ENCODE results near the gene UBB.
A peak's percentile ranks its signal among the peaks of the same experiment; 100 is the strongest.

The UBB gene

DNA sequence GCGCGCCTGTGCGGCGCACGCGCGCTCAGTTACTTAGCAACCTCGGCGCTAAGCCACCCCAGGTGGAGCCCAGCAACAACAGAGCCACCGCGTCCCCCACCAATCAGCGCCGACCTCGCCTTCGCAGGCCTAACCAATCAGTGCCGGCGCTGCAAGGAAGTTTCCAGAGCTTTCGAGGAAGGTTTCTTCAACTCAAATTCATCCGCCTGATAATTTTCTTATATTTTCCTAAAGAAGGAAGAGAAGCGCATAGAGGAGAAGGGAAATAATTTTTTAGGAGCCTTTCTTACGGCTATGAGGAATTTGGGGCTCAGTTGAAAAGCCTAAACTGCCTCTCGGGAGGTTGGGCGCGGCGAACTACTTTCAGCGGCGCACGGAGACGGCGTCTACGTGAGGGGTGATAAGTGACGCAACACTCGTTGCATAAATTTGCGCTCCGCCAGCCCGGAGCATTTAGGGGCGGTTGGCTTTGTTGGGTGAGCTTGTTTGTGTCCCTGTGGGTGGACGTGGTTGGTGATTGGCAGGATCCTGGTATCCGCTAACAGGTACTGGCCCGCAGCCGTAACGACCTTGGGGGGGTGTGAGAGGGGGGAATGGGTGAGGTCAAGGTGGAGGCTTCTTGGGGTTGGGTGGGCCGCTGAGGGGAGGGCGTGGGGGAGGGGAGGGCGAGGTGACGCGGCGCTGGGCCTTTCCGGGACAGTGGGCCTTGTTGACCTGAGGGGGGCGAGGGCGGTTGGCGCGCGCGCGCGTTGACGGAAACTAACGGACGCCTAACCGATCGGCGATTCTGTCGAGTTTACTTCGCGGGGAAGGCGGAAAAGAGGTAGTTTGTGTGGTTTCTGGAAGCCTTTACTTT lies at the start of gene UBB:
Gene UBB (plus strand): TSS at position 452 of the 856 bp plus-strand sequence. CDS start 817 bp downstream, outside the sequence.
- peak; percentile 92 to 98 (median 96) for DNase-seq
- intact Hi-C loops (cut with DNase I), result loop anchor here (2.0 to 10.0 kb wide), 2 partner anchors 58 to 144 kb away; no protein-coding TSS in a partner anchor

DNA sequence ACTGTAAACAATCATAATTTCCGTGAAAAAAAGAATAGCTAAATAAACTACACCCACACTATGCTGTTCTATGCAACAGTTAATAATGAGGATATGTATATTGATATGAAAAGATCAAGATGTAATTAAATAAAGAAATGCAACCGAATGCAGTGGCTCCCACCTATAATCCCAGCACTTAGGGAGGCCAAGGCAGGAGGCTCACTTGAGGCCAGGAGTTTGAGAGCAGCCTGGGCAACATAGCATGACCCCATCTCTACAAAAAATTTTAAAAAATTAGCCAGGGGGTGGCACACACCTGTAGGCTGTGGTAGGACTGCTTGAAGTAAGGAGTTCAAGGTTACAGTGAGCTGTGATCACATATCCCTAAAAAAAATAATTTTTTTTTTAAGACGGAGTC lies 42.5 kb upstream of the UBB start:
- DNase-seq, result no peak
- intact Hi-C loops (cut with DNase I), result no loop called here

- intact Hi-C loops (cut with DNase I), result no loop called here
- DNase-seq, result no peak
These were observed 41.5 kb upstream of the UBB start for GRCh38 chr17:16339402-16339801.

GRCh38 chr17:16339959-16340358 lies 40.9 kb upstream of the UBB start:
- intact Hi-C loops (cut with DNase I), result no loop called here
- DNase-seq, result no peak

GRCh38 chr17:16342979-16343378 lies 37.9 kb upstream of the UBB start:
- DNase-seq, result peak in 1 of 42 donors; percentile 27
- intact Hi-C loops (cut with DNase I), result no loop called here

- intact Hi-C loops (cut with DNase I), result no loop called here
- peak in 6 of 42 donors; percentile 9 to 54 (median 34) for DNase-seq
These were observed 37.3 kb upstream of the UBB start for GRCh38 chr17:16343569-16343968.

DNA sequence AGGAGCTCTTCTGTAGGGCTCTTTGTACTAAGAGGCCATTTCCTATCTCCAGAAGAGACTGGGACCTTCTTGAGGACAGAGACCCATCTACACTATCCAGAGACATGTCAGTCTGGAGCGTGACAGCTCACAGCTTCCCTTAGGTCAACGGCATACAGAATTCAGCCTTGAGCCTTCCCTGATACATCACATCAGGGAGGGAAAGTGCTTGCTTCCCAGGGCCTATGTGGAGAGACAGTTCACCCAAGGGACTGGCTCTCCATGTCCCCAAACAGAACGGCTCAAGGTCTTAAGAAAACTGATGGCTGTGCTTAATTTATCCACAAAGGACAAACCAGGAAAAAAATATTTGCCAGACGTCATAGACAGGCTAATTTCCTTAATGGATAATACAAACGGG lies 35.3 kb upstream of the UBB start:
- intact Hi-C loops (cut with DNase I), result no loop called here
- DNase-seq, result no peak

DNA sequence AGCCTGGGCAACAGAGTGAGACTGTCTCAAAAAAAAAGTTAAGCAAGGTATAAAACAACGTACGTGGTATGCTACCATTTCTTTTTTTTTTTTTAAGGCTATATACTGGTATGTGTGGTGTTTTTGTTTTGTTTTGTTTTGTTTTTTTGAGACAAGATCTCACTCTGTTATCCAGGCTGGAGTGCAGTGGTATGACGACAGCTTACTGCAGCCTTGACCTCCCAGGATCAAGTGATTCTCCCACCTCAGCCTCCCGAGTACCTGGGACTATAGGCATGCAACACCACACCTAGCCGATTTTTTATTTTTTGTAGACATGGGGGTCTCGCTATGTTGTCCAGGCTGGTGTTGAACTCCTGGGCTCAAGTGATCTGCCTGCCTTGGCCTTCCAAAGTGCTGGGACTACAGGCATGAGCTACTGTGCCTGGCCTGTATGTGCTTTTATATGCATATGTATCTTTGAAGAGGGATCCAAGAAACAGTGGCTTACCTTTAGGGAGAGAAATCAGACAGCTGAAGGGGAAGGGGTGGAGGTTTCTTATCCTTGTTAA lies 34.1 kb upstream of the UBB start:
- peak in 1 of 42 donors; percentile 7 for DNase-seq
- intact Hi-C loops (cut with DNase I), result no loop called here

GRCh38 chr17:16348586-16348985 lies 32.3 kb upstream of the UBB start:
- intact Hi-C loops (cut with DNase I), result no loop called here
- no peak for DNase-seq

- intact Hi-C loops (cut with DNase I), result no loop called here
- DNase-seq, result peak in 2 of 42 donors; percentile 8 to 38
These were observed 31.5 kb upstream of the UBB start for GRCh38 chr17:16349431-16349830.

GRCh38 chr17:16351831-16352230 lies 29.1 kb upstream of the UBB start:
- no peak for DNase-seq
- intact Hi-C loops (cut with DNase I), result loop anchor here (10.0 kb wide), 1 partner anchor 173 kb away; no protein-coding TSS in a partner anchor

DNA sequence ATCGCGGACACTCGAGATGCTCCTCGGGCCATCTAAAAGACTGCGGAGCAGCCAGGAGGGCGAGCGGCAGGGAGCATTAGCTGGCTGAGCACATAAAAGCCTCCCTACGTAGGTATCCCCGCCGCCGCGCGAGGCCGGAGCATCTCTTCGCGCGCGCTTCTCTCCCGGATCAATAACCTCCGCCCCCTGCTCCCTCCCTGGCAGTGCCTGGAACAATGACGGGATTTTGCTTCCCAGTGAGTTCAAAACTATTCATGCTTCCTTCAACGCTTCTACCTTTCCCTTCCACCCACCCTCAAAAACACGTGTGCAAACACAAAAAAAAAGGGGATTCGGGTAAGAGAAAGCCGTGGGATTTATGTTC lies 28.6 kb upstream of the UBB start:
- intact Hi-C loops (cut with DNase I), result loop anchor here (10.0 kb wide), 1 partner anchor 173 kb away; no protein-coding TSS in a partner anchor
- DNase-seq, result peak; percentile 35 to 86 (median 70)

- peak in 39 of 42 donors; percentile 15 to 73 (median 51) for DNase-seq
- intact Hi-C loops (cut with DNase I), result loop anchor here (10.0 kb wide), 1 partner anchor 172 kb away; no protein-coding TSS in a partner anchor
These were observed 28.1 kb upstream of the UBB start for GRCh38 chr17:16352667-16353316.

DNA sequence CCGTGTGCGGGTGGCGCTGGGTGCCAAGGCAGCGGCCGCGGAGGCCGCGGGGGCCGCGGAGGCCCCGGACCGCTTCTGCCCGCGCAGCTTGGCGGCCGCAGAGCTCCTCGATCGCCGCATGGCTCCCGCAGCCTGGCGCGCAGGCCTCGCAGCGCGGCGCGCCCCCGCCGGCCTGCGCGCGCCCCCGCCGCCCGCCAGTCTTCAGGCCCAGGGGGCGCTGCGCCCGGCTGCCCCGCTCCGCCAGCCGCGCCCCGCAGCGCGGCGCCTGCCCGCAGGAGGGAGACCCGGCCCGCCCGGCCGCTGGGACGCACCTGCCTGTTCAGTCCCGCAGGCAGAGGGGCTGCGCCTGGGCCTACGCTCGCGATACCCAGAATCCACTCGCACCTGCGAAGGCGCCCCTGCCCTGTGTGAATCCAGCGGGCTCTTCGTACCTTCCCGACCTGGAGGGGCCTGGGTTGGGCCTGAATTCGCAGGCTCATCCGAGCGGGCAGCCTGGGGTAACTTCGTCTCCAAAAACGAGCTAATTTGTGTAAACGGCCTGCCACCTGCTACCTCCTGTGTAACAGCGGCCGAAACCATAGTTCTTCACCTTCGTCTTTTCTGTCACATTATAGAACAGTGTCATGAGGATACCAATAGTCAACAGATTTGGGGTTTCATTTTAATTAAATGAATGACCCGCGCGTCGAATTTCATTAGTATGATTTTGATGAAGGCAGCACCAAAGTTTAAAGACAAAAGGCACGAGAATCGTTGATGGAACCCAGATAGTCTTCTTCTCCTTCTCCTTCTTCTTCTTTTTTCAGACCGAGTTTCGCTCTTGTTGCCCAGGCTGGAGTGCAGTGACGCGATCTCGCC lies 27.3 kb upstream of the UBB start, which contains the start of gene CENPV:
Gene CENPV (minus strand): TSS at position 153 of the 858 bp plus-strand sequence. CDS start 33 bp downstream, at position 120.
- intact Hi-C loops (cut with DNase I), result loop anchor here (10.0 kb wide), 1 partner anchor 171 kb away; no protein-coding TSS in a partner anchor
- peak in 39 of 42 donors; percentile 7 to 72 (median 49) for DNase-seq

DNA sequence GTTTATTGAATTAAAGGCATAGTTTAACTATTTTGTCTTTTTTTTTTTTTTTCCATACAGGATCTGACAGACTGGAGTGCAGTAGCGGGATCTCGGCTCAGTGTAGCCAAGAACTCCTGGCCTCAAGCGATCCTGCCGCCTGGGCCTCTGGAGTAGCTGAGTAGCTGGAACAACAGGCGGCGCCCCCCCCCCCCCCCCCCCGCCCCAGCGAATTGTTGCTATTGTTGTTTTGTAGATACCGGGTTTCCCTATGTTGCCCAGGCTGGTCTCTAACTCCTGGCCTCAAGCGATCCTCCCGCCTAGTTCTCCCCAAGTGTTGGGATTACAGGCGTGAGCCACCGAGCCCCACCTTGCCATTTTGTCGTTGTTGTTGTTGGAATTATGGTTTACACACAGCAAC lies 26.3 kb upstream of the UBB start:
- DNase-seq, result peak in 2 of 42 donors; percentile 5 to 27
- intact Hi-C loops (cut with DNase I), result loop anchor here (10.0 kb wide), 1 partner anchor 170 kb away; no protein-coding TSS in a partner anchor

DNA sequence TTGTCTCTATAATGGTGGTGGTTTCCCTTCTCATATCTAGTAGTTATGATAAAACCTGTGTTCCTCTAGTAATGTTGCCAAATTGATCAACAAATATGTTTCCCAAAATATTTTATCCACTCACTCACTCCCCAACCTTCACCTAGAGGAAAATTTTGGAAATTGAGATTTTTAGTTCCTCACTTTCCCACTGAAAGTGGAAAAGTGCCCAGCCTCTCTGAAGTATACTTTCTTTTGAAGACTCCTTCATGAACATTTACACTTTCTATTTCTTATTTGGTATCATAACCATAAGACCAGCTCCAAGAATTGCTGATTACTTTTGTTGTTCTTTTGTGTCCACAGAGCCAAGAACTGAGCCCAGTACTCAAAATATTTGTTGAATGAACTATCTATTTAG lies 22.5 kb upstream of the UBB start:
- DNase-seq, result no peak
- intact Hi-C loops (cut with DNase I), result loop anchor here (10.0 kb wide), 1 partner anchor 166 kb away; no protein-coding TSS in a partner anchor

GRCh38 chr17:16361874-16362273 lies 19.0 kb upstream of the UBB start:
- intact Hi-C loops (cut with DNase I), result no loop called here
- DNase-seq, result no peak

GRCh38 chr17:16363749-16364536 lies 16.9 kb upstream of the UBB start:
- peak; percentile 29 to 94 (median 84) for DNase-seq
- intact Hi-C loops (cut with DNase I), result no loop called here
